Immature natural killer cell (primary cell): ENCODE results near the gene SOX13. TPM values are rescaled to one million over a fixed set of nuclear protein-coding genes. Genes with fewer than 3 reads are reported as not detected.
A peak's percentile ranks its signal among the peaks of the same experiment; 100 is the strongest.

Source experiments
- DNase-seq, 3 donors: peaks; one replicate each; pipeline ENCODE4 v3.0.0; 2022; ENCODE audit warnings: mixed read lengths in 1 of 3
- H3K27ac Mint-ChIP-seq, 6 donors: one replicate each; pipeline ENCODE4 v1.8.0; 2020; ENCODE audit warnings: mixed read lengths in 6 of 6, mild to moderate bottlenecking in 5 of 6, inconsistent platforms in 4 of 6, moderate library complexity in 3 of 6
- H3K27me3 Mint-ChIP-seq, 3 donors: one replicate each; pipeline ENCODE4 v1.8.0; 2020 to 2021; ENCODE audit warnings: low read depth in 3 of 3, mild to moderate bottlenecking in 3 of 3, mixed read lengths in 3 of 3, moderate library complexity in 3 of 3, inconsistent platforms in 1 of 3
- H3K36me3 Mint-ChIP-seq, 3 donors: one replicate each; pipeline ENCODE4 v1.8.0; 2020; ENCODE audit warnings: mixed read lengths in 3 of 3, inconsistent platforms in 2 of 3, mild to moderate bottlenecking in 2 of 3
- H3K4me1 Mint-ChIP-seq, 2 donors: one replicate each; pipeline ENCODE4 v1.8.0; 2020; ENCODE audit warnings: inconsistent platforms in 2 of 2, mild to moderate bottlenecking in 2 of 2, mixed read lengths in 2 of 2, moderate library complexity in 1 of 2
- H3K4me3 Mint-ChIP-seq, 5 donors: one replicate each; pipeline ENCODE4 v1.8.0; 2020; ENCODE audit warnings: mild to moderate bottlenecking in 5 of 5, mixed read lengths in 5 of 5, inconsistent platforms in 3 of 5, moderate library complexity in 3 of 5
- H3K9me3 Mint-ChIP-seq, 6 donors: one replicate each; pipeline ENCODE4 v1.8.0; 2020; ENCODE audit warnings: mild to moderate bottlenecking in 6 of 6, mixed read lengths in 6 of 6, inconsistent platforms in 4 of 6, moderate library complexity in 3 of 6
- polyA plus RNA-seq, 3 donors: library from polyadenylated mRNA; unstranded; fragments of 300-500 nt; fragmentation: Illumina TruSeq; gene quantifications; one replicate each; pipeline ENCODE4 v1.2.3, GENCODE V29; 2021

Gene SOX13
- 1 to 10 TPM in 2 of 3 donors, under 1 TPM in 1; 0.54 to 6.6 (median 2.2) TPM for polyA plus RNA-seq

DNA sequence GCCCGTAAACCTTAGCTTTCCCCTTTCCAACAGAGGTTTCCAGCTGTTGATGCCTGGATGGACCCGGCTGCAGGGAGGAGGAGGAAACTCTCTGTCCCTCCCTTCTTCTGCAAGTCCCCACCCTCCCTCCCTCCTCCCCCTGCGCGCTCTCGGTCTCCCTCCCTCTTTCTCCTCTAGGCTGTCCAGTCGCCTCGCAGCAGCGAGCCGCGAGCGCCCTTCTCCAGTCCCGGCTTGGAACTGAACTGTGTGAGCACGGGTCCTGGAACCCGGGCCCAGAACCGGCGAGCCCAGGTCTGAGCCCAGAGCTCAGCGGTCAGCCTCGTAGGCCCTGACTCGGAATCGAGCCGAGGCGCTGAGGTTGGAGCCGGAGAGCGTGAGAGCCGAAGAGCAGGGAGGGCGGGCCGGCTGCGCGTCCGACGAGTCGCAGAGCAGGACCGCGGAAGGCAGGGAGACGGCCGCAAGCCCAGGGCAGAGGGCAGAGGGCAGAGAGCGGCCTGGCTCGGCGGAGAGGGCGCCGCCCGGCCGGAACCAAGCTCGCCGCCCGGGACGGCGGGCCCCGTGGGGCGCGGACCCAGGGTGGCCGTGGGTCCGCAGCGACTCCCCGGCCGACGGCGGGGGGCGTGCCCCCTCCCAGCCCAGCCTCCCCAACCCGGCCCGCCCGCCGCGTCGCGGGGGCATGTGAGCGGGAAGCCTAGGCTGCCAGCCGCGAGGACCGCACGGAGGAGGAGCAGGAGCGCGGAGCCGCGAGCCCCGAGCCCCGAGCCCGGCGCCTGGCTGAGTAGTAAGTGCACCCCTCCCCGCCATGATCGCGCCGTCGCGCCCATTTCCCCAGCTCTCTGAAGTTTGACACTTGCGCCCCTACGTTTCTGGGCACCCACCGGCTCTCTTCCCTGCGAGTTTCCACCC is at the start of gene SOX13:
TSS of gene SOX13 (plus strand) at position 185 of the 906 bp plus-strand sequence. CDS start 39,801 bp downstream, outside the sequence.
- Mint-ChIP-seq H3K36me3 (peaks cover 0 to 4% (median 0%) of the 10 kb centered on the region in 3 donors), H3K9me3 (peaks cover 0 to 1% (median 0%) of the 10 kb centered on the region in 6 donors), H3K27ac (peak within 1 kb of the TSS; percentile 75 to 92 (median 85)), H3K27me3 (peaks cover 1 to 13% (median 6%) of the 10 kb centered on the region in 3 donors), H3K4me1 (peaks cover 31 to 32% of the 10 kb centered on the region in 2 donors), H3K4me3 (peak within 1 kb of the TSS; percentile 93 to 95 (median 95))
- peak; percentile 54 to 61 (median 57) for DNase-seq

DNA sequence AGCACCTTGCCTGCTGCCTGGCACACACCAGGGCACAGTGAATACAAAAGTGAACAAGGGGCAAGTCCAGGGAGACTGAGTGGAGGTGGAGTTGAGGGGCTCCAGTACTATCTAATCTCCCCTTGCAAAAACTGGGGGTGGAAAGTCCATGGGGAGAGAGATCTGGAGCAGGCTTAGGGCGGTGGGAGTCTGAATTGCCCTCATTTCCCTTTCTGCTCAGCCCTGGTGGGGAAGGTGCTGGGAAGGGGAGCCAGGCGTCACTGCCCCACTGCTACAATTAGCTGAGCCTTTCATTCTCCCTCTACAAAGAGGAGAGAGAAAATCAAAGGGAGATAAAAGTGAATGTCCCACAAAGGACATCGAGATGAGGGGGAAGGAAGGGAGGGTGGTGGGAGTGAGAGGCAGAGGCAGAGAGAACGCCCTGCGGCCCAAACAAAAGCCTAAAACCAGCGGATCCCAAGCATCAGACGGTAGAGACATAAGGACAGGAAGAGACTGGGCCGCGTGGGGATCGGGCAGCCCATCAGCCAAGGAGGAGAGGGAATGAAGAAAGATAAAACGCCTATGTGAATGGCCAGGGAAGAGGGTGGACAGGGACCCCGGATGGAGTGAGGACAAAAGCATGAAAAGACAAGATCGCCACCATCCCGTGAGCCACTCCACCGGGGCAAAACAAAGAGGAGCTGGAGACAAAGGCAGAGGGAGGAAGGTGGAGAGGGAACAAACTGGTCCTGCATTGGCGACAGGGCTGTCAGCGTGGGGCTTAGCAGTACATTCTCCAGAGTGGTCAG is 46.8 kb upstream of the SOX13 start:
- H3K4me1 Mint-ChIP-seq: no peaks in the 10 kb centered on the region
- no peak overlapping the region for H3K4me3 Mint-ChIP-seq
- DNase-seq: no peak
- H3K36me3 Mint-ChIP-seq: no peaks in the 10 kb centered on the region
- no peaks in the 10 kb centered on the region for H3K9me3 Mint-ChIP-seq
- no peak overlapping the region for H3K27ac Mint-ChIP-seq
- H3K27me3 Mint-ChIP-seq: peaks cover 1 to 6% (median 2%) of the 10 kb centered on the region in 3 donors

DNA sequence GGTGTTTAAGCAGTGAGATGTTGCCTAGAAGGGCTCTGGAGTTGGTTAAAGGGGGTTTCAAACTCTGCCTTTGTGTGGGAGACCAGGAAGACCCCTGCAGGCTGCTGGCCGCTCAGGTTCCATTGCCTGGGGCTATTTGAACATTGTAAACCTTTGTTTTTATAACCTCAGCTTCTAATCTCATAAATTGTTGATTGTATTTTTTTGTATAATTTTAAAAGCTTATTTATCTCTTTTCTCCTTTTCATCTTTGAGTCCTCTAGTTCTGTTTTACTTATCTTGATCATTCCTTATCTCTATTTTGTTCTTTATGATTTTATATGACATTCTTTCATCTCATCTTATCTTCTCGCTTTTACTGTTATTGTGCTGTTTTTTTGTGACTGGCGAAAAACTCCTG is 45.5 kb upstream of the SOX13 start:
- DNase-seq: no peak
- Mint-ChIP-seq H3K27ac (no peak overlapping the region), H3K27me3 (peaks cover 1 to 6% (median 2%) of the 10 kb centered on the region in 3 donors)

DNA sequence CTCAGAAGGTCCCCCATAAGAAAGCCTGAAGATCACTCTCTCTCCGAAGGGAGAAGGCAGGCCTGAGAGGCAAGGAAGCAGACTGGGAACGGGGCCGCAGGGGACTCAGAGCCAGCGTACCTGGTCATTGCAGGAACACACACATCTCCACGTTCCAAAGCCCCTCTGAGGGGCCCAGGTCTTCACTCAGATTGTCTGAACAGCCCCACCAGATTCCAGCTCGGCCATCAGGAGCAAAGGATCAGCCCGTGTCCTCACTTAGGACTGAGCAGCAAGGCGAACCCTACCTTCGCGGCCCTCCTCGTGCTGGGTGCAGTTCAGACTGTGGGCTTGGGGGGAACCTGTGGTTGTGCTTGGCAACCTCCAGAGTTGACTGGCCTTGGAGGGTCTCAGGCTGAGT is 43.9 kb upstream of the SOX13 start:
- Mint-ChIP-seq H3K9me3 (no peaks in the 10 kb centered on the region), H3K4me1 (no peaks in the 10 kb centered on the region), H3K36me3 (no peaks in the 10 kb centered on the region), H3K27me3 (peaks cover 1 to 4% (median 2%) of the 10 kb centered on the region in 3 donors), H3K27ac (no peak overlapping the region), H3K4me3 (no peak overlapping the region)
- no peak for DNase-seq

More for the DNA sequence above, 45.5 kb upstream of the SOX13 start:
- Mint-ChIP-seq H3K4me3 (no peak overlapping the region), H3K9me3 (no peaks in the 10 kb centered on the region), H3K36me3 (no peaks in the 10 kb centered on the region), H3K4me1 (no peaks in the 10 kb centered on the region)

DNA sequence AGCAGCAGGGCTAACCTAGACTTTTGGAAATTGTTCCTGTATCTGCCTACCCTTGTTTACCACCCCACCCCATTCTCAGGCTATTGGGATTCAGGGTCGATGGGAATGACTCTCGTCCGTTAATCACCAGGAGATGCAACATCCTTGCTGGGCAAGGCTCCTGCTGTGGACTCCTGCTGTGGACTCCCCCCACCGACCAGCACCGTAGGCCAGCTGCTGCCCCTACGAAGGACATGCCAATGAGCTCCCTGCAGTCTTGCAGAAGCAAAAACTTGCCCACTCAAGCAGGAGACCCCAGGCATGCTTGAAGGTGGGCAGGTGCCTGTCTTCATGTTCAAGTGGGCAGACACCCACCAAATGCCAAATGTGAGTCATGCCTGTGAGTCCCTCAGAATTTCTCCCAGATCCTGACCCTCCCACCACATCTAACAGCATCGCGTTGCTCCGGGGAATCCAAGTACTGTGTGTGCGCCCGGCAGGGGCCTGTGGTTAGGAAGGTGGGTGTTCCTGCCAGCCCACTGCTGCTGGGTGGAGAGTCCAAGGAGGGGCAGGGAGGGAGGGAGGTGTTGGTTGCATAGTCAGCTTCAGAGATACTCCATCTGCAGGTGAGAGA is 41.7 kb upstream of the SOX13 start:
- Mint-ChIP-seq H3K4me1 (no peaks in the 10 kb centered on the region), H3K27me3 (peaks cover 0 to 1% (median 0%) of the 10 kb centered on the region in 3 donors), H3K4me3 (no peak overlapping the region), H3K27ac (no peak overlapping the region), H3K36me3 (no peaks in the 10 kb centered on the region), H3K9me3 (no peaks in the 10 kb centered on the region)
- no peak for DNase-seq

DNA sequence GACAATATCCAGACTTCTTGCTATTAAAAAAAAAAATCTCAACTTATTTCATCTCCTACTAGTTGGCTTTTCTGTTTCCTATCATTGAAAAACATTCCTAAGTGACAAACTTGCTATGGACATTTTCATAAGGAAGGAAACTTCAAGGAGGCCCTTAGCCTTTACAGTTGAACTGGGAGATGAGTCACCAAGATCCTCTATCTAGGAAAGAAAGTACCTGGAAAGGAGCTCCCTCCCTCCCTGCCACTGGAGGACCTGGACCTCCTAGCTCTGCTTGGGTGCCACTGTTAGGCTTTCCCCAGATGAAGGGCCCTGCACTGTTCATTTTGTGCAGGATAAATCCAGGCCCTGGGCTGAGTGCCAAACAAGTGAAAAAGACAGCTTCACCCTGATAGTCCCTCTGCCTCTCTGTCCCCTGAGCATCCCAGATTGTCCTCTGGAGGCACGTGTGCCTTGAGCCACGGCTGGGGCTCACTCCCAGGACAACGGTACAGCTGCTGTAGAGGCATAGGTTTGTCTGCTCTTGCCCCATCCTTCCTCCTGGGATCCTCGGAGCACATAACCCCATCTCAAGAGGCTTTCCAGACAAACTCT is 40.2 kb upstream of the SOX13 start:
- Mint-ChIP-seq H3K4me3 (no peak overlapping the region), H3K36me3 (no peaks in the 10 kb centered on the region), H3K27ac (no peak overlapping the region), H3K27me3 (peaks cover 0 to 1% (median 1%) of the 10 kb centered on the region in 3 donors), H3K4me1 (no peaks in the 10 kb centered on the region), H3K9me3 (no peaks in the 10 kb centered on the region)
- no peak for DNase-seq

DNA sequence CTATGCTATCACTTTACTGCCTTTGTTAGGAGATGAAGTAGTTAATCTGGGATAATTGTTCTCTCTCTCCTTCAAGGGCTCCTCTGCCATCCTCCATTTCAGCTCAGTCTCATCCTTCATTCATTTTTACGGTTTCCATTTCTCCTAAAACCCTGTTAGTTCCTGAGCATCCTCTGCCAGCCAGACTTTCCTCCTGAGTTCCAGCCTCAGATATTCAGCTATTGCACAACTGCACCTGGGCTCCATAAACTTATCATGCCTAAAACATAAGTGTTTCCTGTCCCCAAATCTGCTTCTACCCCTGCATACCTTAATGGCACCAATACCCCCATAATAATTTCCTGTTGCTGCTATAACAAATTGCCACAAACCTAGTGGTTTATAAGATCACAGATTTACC is 39.6 kb upstream of the SOX13 start:
- DNase-seq: no peak
- no peak overlapping the region for H3K27ac Mint-ChIP-seq
- no peaks in the 10 kb centered on the region for H3K9me3 Mint-ChIP-seq
- H3K4me1 Mint-ChIP-seq: no peaks in the 10 kb centered on the region
- no peak overlapping the region for H3K4me3 Mint-ChIP-seq
- H3K36me3 Mint-ChIP-seq: no peaks in the 10 kb centered on the region
- peaks cover 0 to 1% (median 1%) of the 10 kb centered on the region in 3 donors for H3K27me3 Mint-ChIP-seq

DNA sequence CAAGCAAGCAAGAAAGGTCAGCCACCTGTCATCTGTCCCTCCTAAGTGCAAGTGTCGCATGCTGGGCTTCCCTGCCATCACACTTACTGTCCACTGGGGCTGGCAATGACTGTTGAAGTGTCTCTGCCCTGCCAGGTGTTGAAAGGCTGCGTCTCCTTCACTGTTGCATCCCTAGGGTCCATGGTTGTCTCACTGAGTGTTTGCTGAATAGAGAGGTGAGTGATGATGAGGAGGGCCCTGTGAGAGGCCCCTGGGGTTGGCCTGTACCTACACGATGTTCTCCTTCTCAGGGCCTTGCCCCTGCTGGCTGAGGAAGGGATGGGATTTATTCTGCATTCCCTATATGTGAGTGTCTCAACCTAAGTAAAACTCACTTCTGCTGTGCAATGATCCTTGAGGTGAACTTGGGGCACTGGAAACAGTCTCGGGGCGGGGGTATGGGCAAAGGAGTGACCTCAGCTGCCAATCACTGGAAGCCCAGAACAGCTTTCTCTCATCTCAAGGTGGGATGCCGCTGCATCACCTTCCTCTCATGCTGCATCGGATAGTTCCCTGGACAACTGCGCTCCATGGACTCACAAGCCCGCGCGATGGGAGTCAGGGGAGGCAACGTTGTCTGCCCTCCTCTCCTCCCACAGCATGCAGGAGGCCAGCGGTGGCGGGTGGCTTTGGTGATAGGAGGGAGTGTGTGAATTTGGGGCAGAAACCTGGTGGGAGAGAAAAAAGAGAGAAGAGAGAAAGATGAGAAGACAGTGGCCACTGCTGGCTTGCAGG is 35.8 kb upstream of the SOX13 start:
- Mint-ChIP-seq H3K4me3 (no peak overlapping the region), H3K4me1 (no peaks in the 10 kb centered on the region), H3K9me3 (no peaks in the 10 kb centered on the region), H3K27ac (no peak overlapping the region), H3K36me3 (no peaks in the 10 kb centered on the region), H3K27me3 (peaks cover 1 to 4% (median 1%) of the 10 kb centered on the region in 3 donors)
- DNase-seq: no peak

DNA sequence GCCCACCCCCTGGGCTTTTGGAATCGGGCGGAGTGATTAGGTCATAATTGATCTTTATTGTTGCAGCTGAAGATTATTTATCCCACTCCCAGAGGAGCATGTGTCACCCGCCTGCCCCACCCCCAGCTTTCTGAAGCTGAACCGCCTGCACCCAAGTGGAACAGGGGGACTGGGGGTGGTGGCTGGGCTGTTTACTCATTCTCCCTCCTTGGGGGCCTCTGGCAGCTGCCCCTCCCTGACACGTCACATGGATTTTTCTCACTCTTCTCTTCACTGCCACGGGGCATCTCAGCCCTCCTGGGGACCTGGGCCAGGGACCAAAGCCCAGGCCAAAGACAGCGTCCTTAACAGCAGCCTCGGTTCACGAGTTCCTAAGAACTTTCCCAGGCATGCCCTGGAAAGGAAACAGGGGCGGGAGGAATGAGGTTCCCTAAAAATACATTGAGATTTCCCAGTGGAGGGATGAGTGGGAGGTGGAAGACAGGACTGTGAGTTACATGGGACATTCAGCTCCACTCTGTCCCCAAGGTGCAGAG is 31.6 kb upstream of the SOX13 start:
- DNase-seq: no peak
- H3K27ac Mint-ChIP-seq: no peak overlapping the region
- no peak overlapping the region for H3K4me3 Mint-ChIP-seq
- peaks cover 0 to 4% (median 4%) of the 10 kb centered on the region in 3 donors for H3K27me3 Mint-ChIP-seq
- no peaks in the 10 kb centered on the region for H3K9me3 Mint-ChIP-seq
- no peaks in the 10 kb centered on the region for H3K4me1 Mint-ChIP-seq
- peaks cover 0 to 3% (median 0%) of the 10 kb centered on the region in 3 donors for H3K36me3 Mint-ChIP-seq

DNA sequence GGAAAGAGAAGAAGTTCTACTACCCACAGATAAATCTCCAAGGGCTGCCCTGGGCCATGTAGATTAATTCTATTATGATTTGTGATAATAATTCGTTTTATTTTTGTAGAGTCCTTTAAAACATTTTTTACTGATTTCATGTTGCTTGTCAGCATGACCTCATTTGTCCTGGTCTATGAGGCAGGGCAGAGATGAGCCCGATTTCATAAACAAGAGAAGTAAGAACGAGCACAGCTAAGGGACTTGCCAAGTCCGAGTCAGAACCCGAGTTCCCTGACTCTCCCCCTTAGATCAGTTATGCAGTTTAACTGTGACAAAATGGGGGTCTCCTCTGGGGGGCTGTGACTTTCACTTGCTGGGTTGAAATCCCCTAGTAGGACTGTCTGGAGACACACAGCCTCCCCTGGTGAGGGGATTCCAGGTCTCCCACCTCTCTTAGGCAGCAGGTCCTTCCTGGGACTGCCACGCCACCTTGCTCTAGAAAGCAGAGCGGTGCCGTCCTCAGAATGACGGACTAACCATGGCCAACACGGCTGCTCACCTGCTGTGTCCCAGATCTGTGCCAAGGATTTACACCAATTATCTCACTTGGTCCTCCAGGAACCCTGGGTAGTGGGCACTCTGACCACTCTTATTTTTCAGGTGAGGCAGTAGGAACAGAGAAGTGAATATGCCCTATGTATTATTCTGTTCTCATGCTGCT is 31.0 kb upstream of the SOX13 start:
- H3K36me3 Mint-ChIP-seq: peaks cover 0 to 3% (median 0%) of the 10 kb centered on the region in 3 donors
- no peaks in the 10 kb centered on the region for H3K4me1 Mint-ChIP-seq
- H3K27ac Mint-ChIP-seq: no peak overlapping the region
- peaks cover 0 to 4% (median 4%) of the 10 kb centered on the region in 3 donors for H3K27me3 Mint-ChIP-seq
- H3K4me3 Mint-ChIP-seq: no peak overlapping the region
- no peak for DNase-seq
- no peaks in the 10 kb centered on the region for H3K9me3 Mint-ChIP-seq

DNA sequence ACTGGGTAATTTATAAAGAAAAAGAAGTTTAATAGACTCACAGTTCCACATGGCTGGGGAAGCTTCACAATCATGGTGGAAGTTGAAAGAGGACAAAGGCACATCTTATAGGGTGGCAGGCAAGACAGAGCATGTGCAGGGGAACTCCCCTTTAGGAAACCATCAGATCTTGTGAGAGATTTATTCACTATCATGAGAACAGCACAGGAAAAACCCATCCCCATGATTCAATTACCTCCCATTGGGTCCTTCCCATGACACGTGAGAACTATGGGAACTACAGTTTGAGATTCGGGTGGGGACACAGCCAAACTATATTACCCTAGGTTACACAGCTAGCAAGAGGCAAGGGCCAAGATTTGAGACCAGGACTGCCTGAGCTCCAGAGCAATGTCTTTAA is 30.4 kb upstream of the SOX13 start:
- H3K27me3 Mint-ChIP-seq: peaks cover 0 to 4% (median 2%) of the 10 kb centered on the region in 3 donors

DNA sequence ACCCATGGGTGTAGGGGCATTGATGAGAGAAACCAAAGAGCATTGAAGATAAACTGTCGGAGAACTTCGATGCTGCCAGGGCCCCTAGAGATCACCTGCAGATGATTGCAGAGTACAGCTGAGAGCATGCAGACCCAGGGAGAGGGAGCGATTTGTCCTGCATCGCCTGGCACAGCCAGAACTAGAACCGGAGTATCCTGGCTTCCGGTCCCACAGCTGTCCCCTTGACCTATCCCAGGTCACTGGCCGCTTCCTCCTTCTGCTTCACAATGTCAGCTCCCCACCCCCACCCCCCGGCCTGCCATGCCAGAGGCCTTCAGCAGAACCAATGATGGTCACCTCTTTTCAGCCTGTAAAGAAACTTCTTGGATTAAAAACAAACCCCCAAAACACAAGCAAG is 29.2 kb upstream of the SOX13 start:
- H3K9me3 Mint-ChIP-seq: no peaks in the 10 kb centered on the region
- no peak overlapping the region for H3K4me3 Mint-ChIP-seq
- H3K27ac Mint-ChIP-seq: no peak overlapping the region
- no peaks in the 10 kb centered on the region for H3K4me1 Mint-ChIP-seq
- H3K36me3 Mint-ChIP-seq: peaks cover 0 to 3% (median 0%) of the 10 kb centered on the region in 3 donors
- H3K27me3 Mint-ChIP-seq: peaks cover 0 to 6% (median 2%) of the 10 kb centered on the region in 3 donors
- DNase-seq: no peak

More for the DNA sequence above, 30.4 kb upstream of the SOX13 start:
- Mint-ChIP-seq H3K36me3 (peaks cover 0 to 3% (median 0%) of the 10 kb centered on the region in 3 donors), H3K27ac (peak overlapping the region in 1 of 6 donors; percentile 50), H3K4me3 (no peak overlapping the region), H3K9me3 (no peaks in the 10 kb centered on the region), H3K4me1 (no peaks in the 10 kb centered on the region)
- no peak for DNase-seq
